Neural progenitor cell (in vitro differentiated cells): ENCODE results near the gene SUPV3L1. TPM values are rescaled to one million over a fixed set of nuclear protein-coding genes. Genes with fewer than 3 reads are reported as not detected.
A peak's percentile ranks its signal among the peaks of the same experiment; 100 is the strongest.

ENCODE experiments used
- DNase-seq: peaks from one replicate; pipeline ENCODE4 v3.0.0-alpha.2; 2016; ENCODE audit warnings: low spot score
- H2AFZ ChIP-seq: fragments of 200-600 bp; sonication (generic); replicated peaks from 2 replicates; pipeline ENCODE4 v1.6.1; 2016; ENCODE audit warnings: antibody characterized with exemption
- H3F3A ChIP-seq: fragments of 200-600 bp; sonication (generic); 2 replicates; pipeline ENCODE4 v1.6.1; 2016; ENCODE audit warnings: antibody characterized with exemption, low read depth
- H3K27ac ChIP-seq: fragments of 200-600 bp; sonication (generic); 2 replicates; pipeline ENCODE4 v1.5.1; 2016; ENCODE audit warnings: mild to moderate bottlenecking
- H3K27me3 ChIP-seq: fragments of 200-600 bp; sonication (generic); 2 replicates; pipeline ENCODE4 v1.6.1; 2016; ENCODE audit warnings: mild to moderate bottlenecking, moderate library complexity
- H3K36me3 ChIP-seq: fragments of 200-600 bp; sonication (generic); 2 replicates; pipeline ENCODE4 v1.5.1; 2016
- H3K4me1 ChIP-seq: fragments of 200-600 bp; sonication (generic); 2 replicates; pipeline ENCODE4 v1.6.1; 2016; ENCODE audit warnings: mixed run types
- H3K4me2 ChIP-seq: fragments of 200-600 bp; sonication (generic); 2 replicates; pipeline ENCODE4 v1.6.1; 2016
- H3K4me3 ChIP-seq: fragments of 200-600 bp; sonication (generic); 2 replicates; pipeline ENCODE4 v1.5.1; 2016
- H3K79me2 ChIP-seq: fragments of 200-600 bp; sonication (generic); 2 replicates; pipeline ENCODE4 v1.6.1; 2016; ENCODE audit warnings: low read depth
- H3K9ac ChIP-seq: fragments of 200-600 bp; sonication (generic); 2 replicates; pipeline ENCODE4 v1.6.1; 2016
- H3K9me3 ChIP-seq: fragments of 200-600 bp; sonication (generic); 2 replicates; pipeline ENCODE4 v1.5.1; 2016; ENCODE audit warnings: low read depth
- H4K20me1 ChIP-seq: fragments of 200-600 bp; sonication (generic); 2 replicates; pipeline ENCODE4 v1.6.1; 2016; ENCODE audit warnings: low read depth
- H3K27ac Mint-ChIP-seq: 3 replicates; pipeline ENCODE4 v1.8.0; 2021; ENCODE audit warnings: mixed read lengths
- H3K27me3 Mint-ChIP-seq: 2 replicates; pipeline ENCODE4 v1.8.0; 2022; ENCODE audit warnings: low read depth, mild to moderate bottlenecking, inconsistent platforms, moderate library complexity, mixed read lengths; ENCODE audit not compliant: insufficient read depth
- H3K36me3 Mint-ChIP-seq: 3 replicates; pipeline ENCODE4 v1.8.0; 2021; ENCODE audit warnings: mixed read lengths
- H3K4me1 Mint-ChIP-seq: 3 replicates; pipeline ENCODE4 v1.8.0; 2021; ENCODE audit warnings: mixed read lengths
- H3K4me3 Mint-ChIP-seq: 3 replicates; pipeline ENCODE4 v1.8.0; 2021; ENCODE audit warnings: mild to moderate bottlenecking, moderate library complexity, mixed read lengths
- H3K9me3 Mint-ChIP-seq: 3 replicates; pipeline ENCODE4 v1.8.0; 2020; ENCODE audit warnings: mixed read lengths
- CTCF ChIP-seq: fragments of 200-600 bp; sonication (generic); IDR thresholded peaks from 2 replicates; pipeline ENCODE4 v1.5.1; 2017; ENCODE audit warnings: antibody characterized with exemption, mild to moderate bottlenecking
- EZH2 ChIP-seq: fragments of 200-600 bp; sonication (generic); IDR thresholded peaks from 2 replicates; pipeline ENCODE4 v1.6.1; 2017; ENCODE audit warnings: antibody characterized with exemption, mild to moderate bottlenecking, moderate library complexity
- EZH2phosphoT487 ChIP-seq: fragments of 200-600 bp; sonication (generic); IDR thresholded peaks from 2 replicates; pipeline ENCODE4 v1.6.1; 2017; ENCODE audit warnings: antibody characterized with exemption
- total RNA-seq: library from RNA; depleted of rRNA; stranded (reverse); fragments of >200 nt; gene quantifications from 2 replicates; pipeline ENCODE4 v1.2.3, GENCODE V29; 2015; ENCODE audit warnings: low replicate concordance

Gene SUPV3L1
- total RNA-seq, 1 donor from 2014 or later = 31.9 TPM

- peaks cover 3% of the 10 kb centered on the region for H3F3A ChIP-seq
- H3K9ac ChIP-seq = no peak overlapping the region
- H3K9me3 ChIP-seq = no peaks in the 10 kb centered on the region
- no peaks in the 10 kb centered on the region for H4K20me1 ChIP-seq
- H3K79me2 ChIP-seq = no peaks in the 10 kb centered on the region
- TF ChIP-seq CTCF = no peak
- TF ChIP-seq EZH2phosphoT487 = no peak
- no peak for TF ChIP-seq EZH2
- H3K4me3 ChIP-seq = no peak overlapping the region
- Mint-ChIP-seq H3K9me3 (no peaks in the 10 kb centered on the region), H3K36me3 (no peaks in the 10 kb centered on the region), H3K27ac (no peak overlapping the region), H3K4me1 (peaks cover 22% of the 10 kb centered on the region), H3K27me3 (no peaks in the 10 kb centered on the region), H3K4me3 (no peak overlapping the region)
- H3K27me3 ChIP-seq = peaks cover 5% of the 10 kb centered on the region
- H2AFZ ChIP-seq = no peak overlapping the region
- H3K36me3 ChIP-seq = no peaks in the 10 kb centered on the region
- peak; percentile 25 for DNase-seq
- peaks cover 4% of the 10 kb centered on the region for H3K4me1 ChIP-seq
- H3K4me2 ChIP-seq = no peak overlapping the region
- H3K27ac ChIP-seq = no peak overlapping the region
Measured at GRCh38 chr10:69239136-69239535, 59.1 kb downstream of the SUPV3L1 start.

- no peak for DNase-seq
- Histone ChIP-seq H3K36me3 (no peaks in the 10 kb centered on the region), H3K4me3 (no peak overlapping the region), H4K20me1 (no peaks in the 10 kb centered on the region), H2AFZ (no peak overlapping the region), H3K79me2 (no peaks in the 10 kb centered on the region), H3K4me1 (peaks cover 4% of the 10 kb centered on the region), H3F3A (no peaks in the 10 kb centered on the region), H3K27ac (no peak overlapping the region), H3K27me3 (peaks cover 5% of the 10 kb centered on the region), H3K4me2 (no peak overlapping the region), H3K9ac (no peak overlapping the region), H3K9me3 (no peaks in the 10 kb centered on the region)
- H3K9me3 Mint-ChIP-seq = no peaks in the 10 kb centered on the region
- TF ChIP-seq CTCF (no peak), EZH2 (no peak), EZH2phosphoT487 (no peak)
- H3K36me3 Mint-ChIP-seq = no peaks in the 10 kb centered on the region
- H3K27ac Mint-ChIP-seq = no peak overlapping the region
- H3K27me3 Mint-ChIP-seq = no peaks in the 10 kb centered on the region
- H3K4me1 Mint-ChIP-seq = peaks cover 20% of the 10 kb centered on the region
- H3K4me3 Mint-ChIP-seq = no peak overlapping the region
Measured at GRCh38 chr10:69239816-69240434, 59.9 kb downstream of the SUPV3L1 start.

- Mint-ChIP-seq H3K27ac (peak overlapping the region; percentile 87), H3K27me3 (peaks cover under 1% of the 10 kb centered on the region), H3K4me1 (peaks cover 20% of the 10 kb centered on the region), H3K4me3 (no peak overlapping the region), H3K9me3 (no peaks in the 10 kb centered on the region), H3K36me3 (no peaks in the 10 kb centered on the region)
- TF ChIP-seq CTCF (no peak), EZH2 (no peak), EZH2phosphoT487 (no peak)
- no peak overlapping the region for H3K9ac ChIP-seq
- no peak overlapping the region for H3K4me2 ChIP-seq
- H3K4me1 ChIP-seq = peaks cover 4% of the 10 kb centered on the region
- no peaks in the 10 kb centered on the region for H3K79me2 ChIP-seq
- H3F3A ChIP-seq = no peaks in the 10 kb centered on the region
- no peak for DNase-seq
- H3K9me3 ChIP-seq = no peaks in the 10 kb centered on the region
- no peak overlapping the region for H2AFZ ChIP-seq
- H3K4me3 ChIP-seq = no peak overlapping the region
- no peak overlapping the region for H3K27ac ChIP-seq
- no peaks in the 10 kb centered on the region for H4K20me1 ChIP-seq
- H3K27me3 ChIP-seq = peaks cover 5% of the 10 kb centered on the region
- no peaks in the 10 kb centered on the region for H3K36me3 ChIP-seq
Measured at GRCh38 chr10:69240455-69240854, 60.4 kb downstream of the SUPV3L1 start.
